K562 (cell line): ENCODE measurements around the gene HSBP1L1.

Experiments
- CHD1 ChIP-seq: fragments of 200-600 bp; sonication (generic); IDR thresholded peaks from one replicate; pipeline ENCODE4 v1.6.1; 2012; ENCODE audit warnings: mild to moderate bottlenecking, moderate library complexity, low read length, inconsistent platforms
- DPF2 ChIP-seq: fragments of 450-650 bp; IDR thresholded peaks from 2 replicates; pipeline ENCODE4 v1.6.1; 2016
- FOSL1 ChIP-seq: fragments of 200-800 bp; sonication (Bioruptor generic); conservative IDR thresholded peaks from 2 replicates; pipeline ENCODE4 v1.6.1; 2016; ENCODE audit warnings: missing genetic modification characterization, missing compliant biosample characterization
- HMG20A ChIP-seq: fragments of 450-650 bp; formaldehyde crosslinking; conservative IDR thresholded peaks from 2 replicates; pipeline ENCODE4 v1.4.0; 2020; ENCODE audit warnings: mild to moderate bottlenecking, mixed read lengths
- KLF16 ChIP-seq: IDR thresholded peaks from 2 replicates; pipeline ENCODE4 v1.6.1; 2016; ENCODE audit warnings: antibody characterized with exemption
- MAZ ChIP-seq, 2 experiments: fragments of 450-650 bp in 1 of 2; sonication (generic) in 1 of 2; formaldehyde crosslinking; IDR thresholded peaks in 1 of 2; conservative IDR thresholded peaks in 1 of 2; 2 replicates each; pipeline versions ENCODE4 v1.4.0 to v1.5.0; 2020; ENCODE audit warnings: mild to moderate bottlenecking in 1 of 2, missing genetic modification reagents in 1 of 2
- U2AF1 ChIP-seq: fragments of 200-400 bp; formaldehyde crosslinking; optimal IDR thresholded peaks from 2 replicates; pipeline ENCODE3; 2017; ENCODE audit warnings: mild to moderate bottlenecking, low read depth, low read length, moderate library complexity
- USF1 ChIP-seq: sonication (generic); formaldehyde crosslinking; IDR thresholded peaks from 2 replicates; pipeline ENCODE4 v1.9.0; 2022; ENCODE audit warnings: mild to moderate bottlenecking, missing genetic modification reagents
- ZNF280A ChIP-seq: fragments of 450-650 bp; IDR thresholded peaks from 2 replicates; pipeline ENCODE4 v1.6.1; 2018; ENCODE audit warnings: mild to moderate bottlenecking, low read depth; ENCODE audit not compliant: partially characterized antibody
- TF ChIP-seq, protein P1 (sequence below), 3 experiments: IDR thresholded peaks in 2 of 3; conservative IDR thresholded peaks in 1 of 3; 2 replicates each; pipeline ENCODE4 v1.5.1; 2011 to 2012; ENCODE audit warnings: low read length in 3 of 3, mild to moderate bottlenecking in 3 of 3, control low read depth in 2 of 3, improper control_type of control experiment in 1 of 3, inconsistent platforms in 1 of 3, low read depth in 1 of 3, mixed read lengths in 1 of 3, moderate library complexity in 1 of 3; ENCODE audit not compliant: insufficient read depth in 2 of 3

- TF ChIP-seq MAZ (CRISPR knock-in tag; conservative IDR thresholded peaks at IDR 0.05 in 1 of 2, IDR thresholded peaks at IDR 0.05 in 1 of 2) (no peak), CHD1 (no peak), KLF16 (no peak), USF1 (CRISPR knock-in tag) (no peak), FOSL1 (tag) (no peak), DPF2 (no peak), U2AF1 (no peak), ZNF280A (no peak), HMG20A (CRISPR knock-in tag) (no peak)
- TF ChIP-seq, protein P1, sequence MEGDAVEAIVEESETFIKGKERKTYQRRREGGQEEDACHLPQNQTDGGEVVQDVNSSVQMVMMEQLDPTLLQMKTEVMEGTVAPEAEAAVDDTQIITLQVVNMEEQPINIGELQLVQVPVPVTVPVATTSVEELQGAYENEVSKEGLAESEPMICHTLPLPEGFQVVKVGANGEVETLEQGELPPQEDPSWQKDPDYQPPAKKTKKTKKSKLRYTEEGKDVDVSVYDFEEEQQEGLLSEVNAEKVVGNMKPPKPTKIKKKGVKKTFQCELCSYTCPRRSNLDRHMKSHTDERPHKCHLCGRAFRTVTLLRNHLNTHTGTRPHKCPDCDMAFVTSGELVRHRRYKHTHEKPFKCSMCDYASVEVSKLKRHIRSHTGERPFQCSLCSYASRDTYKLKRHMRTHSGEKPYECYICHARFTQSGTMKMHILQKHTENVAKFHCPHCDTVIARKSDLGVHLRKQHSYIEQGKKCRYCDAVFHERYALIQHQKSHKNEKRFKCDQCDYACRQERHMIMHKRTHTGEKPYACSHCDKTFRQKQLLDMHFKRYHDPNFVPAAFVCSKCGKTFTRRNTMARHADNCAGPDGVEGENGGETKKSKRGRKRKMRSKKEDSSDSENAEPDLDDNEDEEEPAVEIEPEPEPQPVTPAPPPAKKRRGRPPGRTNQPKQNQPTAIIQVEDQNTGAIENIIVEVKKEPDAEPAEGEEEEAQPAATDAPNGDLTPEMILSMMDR (IDR thresholded peaks at IDR 0.05 in 2 of 3, conservative IDR thresholded peaks at IDR 0.05 in 1 of 3; ENCODE audit: insufficient read depth in 2 of 3, low read depth in 1 of 3, low read length in 3 of 3) = no peak
These were observed 48.3 kb upstream of the HSBP1L1 start for GRCh38 chr18:79916128-79916494.
